Peyer's patch (tissue), 4 donors: ENCODE data around the gene IRAK2.

ENCODE experiments used
- CTCF ChIP-seq, 6 experiments: fragments of 450-650 bp in 4 of 6; fragments of 200-600 bp in 2 of 6; sonication (generic) in 1 of 6; IDR thresholded peaks; one replicate each; pipeline ENCODE4 v1.5.1; 2017 to 2019; ENCODE audit warnings: antibody characterized with exemption in 6 of 6, mild to moderate bottlenecking in 3 of 6, moderate library complexity in 1 of 6
- POLR2A ChIP-seq, 2 donors: fragments of 450-650 bp; IDR thresholded peaks; one replicate each; pipeline ENCODE4 v1.5.1; 2017; ENCODE audit warnings: antibody characterized with exemption in 2 of 2, mild to moderate bottlenecking in 2 of 2, moderate library complexity in 2 of 2

- no peak for TF ChIP-seq CTCF (IDR thresholded peaks at IDR 0.05)
- no peak for TF ChIP-seq POLR2A (IDR thresholded peaks at IDR 0.05)
Observed at GRCh38 chr3:10290481-10291176, 125.9 kb downstream of the IRAK2 start.
